Activated CD8-positive, alpha-beta memory T cell treated with anti-CD3 and anti-CD28 coated beads, Interleukin-2, amount 50 U/mL, for 24 hours (primary cell): Measurements from ENCODE around the gene QTRT2.

Experiments used
- DNase-seq: peaks from one replicate; pipeline ENCODE4 v3.0.0-alpha.2; 2020; ENCODE audit errors: extremely low read depth

The QTRT2 gene

GRCh38 chr3:114078126-114078525 lies 21.6 kb downstream of the QTRT2 start:
- no peak for DNase-seq

- no peak for DNase-seq
Measured at GRCh38 chr3:114079761-114080160, 23.2 kb downstream of the QTRT2 start.

- DNase-seq = no peak
Measured at GRCh38 chr3:114080201-114080600, 23.7 kb downstream of the QTRT2 start.

GRCh38 chr3:114081037-114081436 lies 24.5 kb downstream of the QTRT2 start:
- no peak for DNase-seq

GRCh38 chr3:114083112-114083511 lies 26.6 kb downstream of the QTRT2 start:
- DNase-seq = no peak

GRCh38 chr3:114086356-114086755 lies 29.8 kb downstream of the QTRT2 start:
- no peak for DNase-seq

GRCh38 chr3:114089675-114090074 lies 33.1 kb downstream of the QTRT2 start:
- no peak for DNase-seq

- no peak for DNase-seq
Measured at GRCh38 chr3:114092151-114093015, 35.8 kb downstream of the QTRT2 start.

GRCh38 chr3:114093016-114093380 lies 36.5 kb downstream of the QTRT2 start:
- no peak for DNase-seq

GRCh38 chr3:114093596-114093995 lies 37.1 kb downstream of the QTRT2 start:
- no peak for DNase-seq

GRCh38 chr3:114095796-114096195 lies 39.3 kb downstream of the QTRT2 start:
- DNase-seq = no peak

GRCh38 chr3:114101101-114101500 lies 44.6 kb downstream of the QTRT2 start:
- DNase-seq = no peak

GRCh38 chr3:114103181-114103580 lies 46.6 kb downstream of the QTRT2 start:
- DNase-seq = no peak

- no peak for DNase-seq
Measured at GRCh38 chr3:114103858-114104257, 47.3 kb downstream of the QTRT2 start.

GRCh38 chr3:114104414-114104813 lies 47.9 kb downstream of the QTRT2 start:
- no peak for DNase-seq

GRCh38 chr3:114108137-114108536 lies 51.6 kb downstream of the QTRT2 start:
- DNase-seq = no peak

GRCh38 chr3:114110439-114110838 lies 53.9 kb downstream of the QTRT2 start:
- DNase-seq = no peak

- no peak for DNase-seq
Measured at GRCh38 chr3:114111060-114111770, 54.7 kb downstream of the QTRT2 start.

GRCh38 chr3:114112696-114113095 lies 56.2 kb downstream of the QTRT2 start:
- DNase-seq = no peak

- DNase-seq = no peak
Measured at GRCh38 chr3:114114719-114115118, 58.2 kb downstream of the QTRT2 start.

- DNase-seq = no peak
Measured at GRCh38 chr3:114115143-114115542, 58.6 kb downstream of the QTRT2 start.

GRCh38 chr3:114119776-114120175 lies 63.2 kb downstream of the QTRT2 start:
- no peak for DNase-seq

GRCh38 chr3:114120211-114120610 lies 63.7 kb downstream of the QTRT2 start:
- no peak for DNase-seq
